ENCODE measurements around the gene FAM81A.

Gene FAM81A

DNA sequence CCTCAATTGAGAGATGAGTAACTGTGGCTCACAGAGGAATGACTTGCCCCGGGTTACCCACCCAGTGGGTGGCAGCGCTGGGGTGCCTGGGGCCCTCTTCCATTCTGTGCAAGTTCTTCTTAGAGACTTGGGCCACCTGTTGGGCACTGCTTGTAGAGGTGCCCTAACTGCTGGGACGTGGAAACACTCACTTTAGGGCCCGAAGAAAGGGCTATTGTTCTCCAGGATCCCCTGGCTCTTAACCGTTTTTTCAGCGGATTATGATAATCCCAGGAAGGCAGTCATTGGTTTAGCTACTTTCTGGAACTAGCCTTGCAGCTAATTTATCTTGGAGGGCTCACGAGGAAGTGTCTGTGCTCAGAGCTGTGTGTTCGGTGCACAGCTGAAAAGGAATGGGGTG, 107.6 kb downstream of the FAM81A start:
- H3K9me3 ChIP-seq (ENCODE audit: insufficient read depth, low read length, severe bottlenecking), result no peaks in the 10 kb centered on the region
- H4K20me1 ChIP-seq (ENCODE audit: insufficient read depth, low read length), result no peaks in the 10 kb centered on the region
- DNase-seq (no peak), ATAC-seq (ENCODE audit: insufficient read depth, low read depth) (no peak)
- no peak overlapping the region for H3K27ac ChIP-seq (ENCODE audit: low read length)
- H3K36me3 ChIP-seq (ENCODE audit: insufficient read depth, low read length), result no peaks in the 10 kb centered on the region
- H2AFZ ChIP-seq (ENCODE audit: low read depth, low read length), result no peak overlapping the region
- TF ChIP-seq, protein P1, sequence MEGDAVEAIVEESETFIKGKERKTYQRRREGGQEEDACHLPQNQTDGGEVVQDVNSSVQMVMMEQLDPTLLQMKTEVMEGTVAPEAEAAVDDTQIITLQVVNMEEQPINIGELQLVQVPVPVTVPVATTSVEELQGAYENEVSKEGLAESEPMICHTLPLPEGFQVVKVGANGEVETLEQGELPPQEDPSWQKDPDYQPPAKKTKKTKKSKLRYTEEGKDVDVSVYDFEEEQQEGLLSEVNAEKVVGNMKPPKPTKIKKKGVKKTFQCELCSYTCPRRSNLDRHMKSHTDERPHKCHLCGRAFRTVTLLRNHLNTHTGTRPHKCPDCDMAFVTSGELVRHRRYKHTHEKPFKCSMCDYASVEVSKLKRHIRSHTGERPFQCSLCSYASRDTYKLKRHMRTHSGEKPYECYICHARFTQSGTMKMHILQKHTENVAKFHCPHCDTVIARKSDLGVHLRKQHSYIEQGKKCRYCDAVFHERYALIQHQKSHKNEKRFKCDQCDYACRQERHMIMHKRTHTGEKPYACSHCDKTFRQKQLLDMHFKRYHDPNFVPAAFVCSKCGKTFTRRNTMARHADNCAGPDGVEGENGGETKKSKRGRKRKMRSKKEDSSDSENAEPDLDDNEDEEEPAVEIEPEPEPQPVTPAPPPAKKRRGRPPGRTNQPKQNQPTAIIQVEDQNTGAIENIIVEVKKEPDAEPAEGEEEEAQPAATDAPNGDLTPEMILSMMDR (IDR thresholded peaks at IDR 0.05; ENCODE audit: borderline replicate concordance, extremely low read depth, low read length, poor library complexity, severe bottlenecking), result no peak
- no peak for TF ChIP-seq EZH2 (IDR thresholded peaks at IDR 0.05; ENCODE audit: borderline replicate concordance, low read depth, low read length, severe bottlenecking)
- H3K79me2 ChIP-seq (ENCODE audit: insufficient read depth, low read length), result no peaks in the 10 kb centered on the region
- H3K4me2 ChIP-seq (ENCODE audit: insufficient read depth, low read length), result no peak overlapping the region
- H3K9ac ChIP-seq (ENCODE audit: low read depth, low read length), result no peak overlapping the region
- H3K4me1 ChIP-seq (ENCODE audit: insufficient read depth, low read length), result no peaks in the 10 kb centered on the region
- peaks cover 6% of the 10 kb centered on the region for H3K27me3 ChIP-seq (ENCODE audit: insufficient read depth, low read length, poor library complexity)
- no peak overlapping the region for H3K4me3 ChIP-seq (ENCODE audit: low read depth in 1 of 2, low read length in 2 of 2)

DNA sequence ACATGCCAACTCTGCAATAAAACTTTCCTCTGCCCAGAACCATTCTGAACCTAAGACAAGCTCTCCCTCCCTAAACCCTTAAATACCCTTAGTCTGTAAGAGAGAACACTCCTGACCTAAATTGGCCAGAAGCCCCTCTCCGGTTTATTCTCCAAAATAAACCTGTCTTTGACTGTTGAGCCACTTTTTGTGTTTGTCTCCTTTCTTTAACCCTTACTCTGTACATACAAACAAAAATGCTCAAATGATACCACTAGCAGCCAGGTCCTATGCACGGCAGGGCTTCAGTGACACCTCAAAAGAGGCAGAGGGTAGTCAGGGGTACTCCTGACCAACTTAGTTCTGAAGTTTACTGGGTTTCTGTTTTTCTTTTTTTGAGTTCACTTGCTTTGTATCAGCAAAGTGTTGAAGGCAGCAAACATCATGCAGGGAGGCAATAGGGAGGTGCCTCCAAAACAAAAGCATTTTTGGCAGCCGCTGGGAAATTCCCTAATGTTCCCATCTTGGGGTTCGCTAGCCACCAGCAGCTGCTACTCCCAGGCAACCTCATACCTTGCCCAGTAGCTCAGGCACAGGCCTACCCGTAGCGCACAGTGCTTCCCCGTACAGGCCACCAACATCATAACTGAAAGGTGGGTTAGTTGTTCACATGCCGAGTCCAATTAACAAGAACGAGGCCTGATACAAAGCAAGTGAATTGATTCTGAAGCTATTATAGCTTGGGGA, 110.7 kb downstream of the FAM81A start:
- Histone ChIP-seq H3K79me2 (ENCODE audit: insufficient read depth, low read length) (no peaks in the 10 kb centered on the region), H3K36me3 (ENCODE audit: insufficient read depth, low read length) (no peaks in the 10 kb centered on the region), H2AFZ (ENCODE audit: low read depth, low read length) (no peak overlapping the region), H3K4me1 (ENCODE audit: insufficient read depth, low read length) (no peaks in the 10 kb centered on the region), H3K9ac (ENCODE audit: low read depth, low read length) (no peak overlapping the region), H3K4me3 (ENCODE audit: low read depth in 1 of 2, low read length in 2 of 2) (no peak overlapping the region), H3K27ac (ENCODE audit: low read length) (no peak overlapping the region), H4K20me1 (ENCODE audit: insufficient read depth, low read length) (no peaks in the 10 kb centered on the region), H3K4me2 (ENCODE audit: insufficient read depth, low read length) (no peak overlapping the region), H3K9me3 (ENCODE audit: insufficient read depth, low read length, severe bottlenecking) (no peaks in the 10 kb centered on the region), H3K27me3 (ENCODE audit: insufficient read depth, low read length, poor library complexity) (peaks cover 6% of the 10 kb centered on the region)
- DNase-seq (no peak), ATAC-seq (ENCODE audit: insufficient read depth, low read depth) (no peak)
- TF ChIP-seq, protein P1 (IDR thresholded peaks at IDR 0.05; ENCODE audit: borderline replicate concordance, extremely low read depth, low read length, poor library complexity, severe bottlenecking), result no peak
- TF ChIP-seq EZH2 (IDR thresholded peaks at IDR 0.05; ENCODE audit: borderline replicate concordance, low read depth, low read length, severe bottlenecking), result no peak

DNA sequence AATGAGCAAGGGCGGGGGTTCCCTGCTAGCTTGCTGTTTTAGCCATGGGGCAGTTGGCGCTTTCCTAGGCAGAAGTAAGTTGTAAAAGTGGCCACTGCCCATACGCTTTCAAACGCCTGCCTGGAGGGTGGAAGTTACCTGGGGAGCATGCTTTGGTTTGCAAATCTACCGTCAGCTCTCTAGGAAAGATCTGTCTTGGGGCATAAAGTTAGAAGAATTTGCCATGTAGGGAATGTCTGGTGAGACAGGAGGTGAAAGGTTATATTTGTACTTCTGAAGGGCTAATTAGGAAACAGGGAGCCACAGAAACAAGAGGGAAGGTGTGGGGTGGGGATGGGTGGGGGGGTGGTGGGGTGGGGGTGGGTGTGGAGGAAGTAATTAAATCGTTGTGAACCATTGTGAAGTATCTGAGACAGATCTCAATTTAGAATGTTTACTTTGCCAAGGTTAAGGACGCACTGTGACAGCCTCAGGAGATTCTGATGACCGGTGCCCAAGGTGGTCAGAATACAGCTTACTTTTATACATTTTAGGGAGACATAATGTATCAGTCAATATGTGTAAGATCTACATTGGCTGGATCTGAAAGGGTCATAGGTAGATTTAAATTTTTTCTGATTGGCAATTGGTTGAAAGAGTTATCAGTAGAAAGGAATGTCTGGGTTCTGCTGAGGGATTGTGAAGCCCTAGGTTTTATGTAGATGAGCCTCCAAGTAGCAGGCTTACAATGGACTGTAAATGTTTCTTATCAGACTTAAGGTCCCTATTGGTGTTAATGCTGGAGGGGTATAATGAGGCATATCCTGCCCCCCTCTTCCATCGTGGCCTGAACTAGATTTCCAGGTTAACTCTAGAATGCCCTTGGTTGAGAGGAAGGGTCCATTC, 111.6 kb downstream of the FAM81A start:
- no peak overlapping the region for H2AFZ ChIP-seq (ENCODE audit: low read depth, low read length)
- no peak overlapping the region for H3K9ac ChIP-seq (ENCODE audit: low read depth, low read length)
- H3K4me1 ChIP-seq (ENCODE audit: insufficient read depth, low read length), result no peaks in the 10 kb centered on the region
- H3K4me3 ChIP-seq (ENCODE audit: low read depth in 1 of 2, low read length in 2 of 2), result no peak overlapping the region
- no peaks in the 10 kb centered on the region for H3K36me3 ChIP-seq (ENCODE audit: insufficient read depth, low read length)
- no peak for DNase-seq
- no peaks in the 10 kb centered on the region for H4K20me1 ChIP-seq (ENCODE audit: insufficient read depth, low read length)
- TF ChIP-seq, protein P1 (IDR thresholded peaks at IDR 0.05; ENCODE audit: borderline replicate concordance, extremely low read depth, low read length, poor library complexity, severe bottlenecking), result no peak
- no peak for TF ChIP-seq EZH2 (IDR thresholded peaks at IDR 0.05; ENCODE audit: borderline replicate concordance, low read depth, low read length, severe bottlenecking)
- no peaks in the 10 kb centered on the region for H3K9me3 ChIP-seq (ENCODE audit: insufficient read depth, low read length, severe bottlenecking)
- no peak overlapping the region for H3K27ac ChIP-seq (ENCODE audit: low read length)
- no peak overlapping the region for H3K4me2 ChIP-seq (ENCODE audit: insufficient read depth, low read length)
- no peaks in the 10 kb centered on the region for H3K79me2 ChIP-seq (ENCODE audit: insufficient read depth, low read length)
- ATAC-seq (ENCODE audit: insufficient read depth, low read depth), result no peak
- peaks cover 6% of the 10 kb centered on the region for H3K27me3 ChIP-seq (ENCODE audit: insufficient read depth, low read length, poor library complexity)
